ENCODE results near the gene ZFYVE28.

The ZFYVE28 gene

DNA sequence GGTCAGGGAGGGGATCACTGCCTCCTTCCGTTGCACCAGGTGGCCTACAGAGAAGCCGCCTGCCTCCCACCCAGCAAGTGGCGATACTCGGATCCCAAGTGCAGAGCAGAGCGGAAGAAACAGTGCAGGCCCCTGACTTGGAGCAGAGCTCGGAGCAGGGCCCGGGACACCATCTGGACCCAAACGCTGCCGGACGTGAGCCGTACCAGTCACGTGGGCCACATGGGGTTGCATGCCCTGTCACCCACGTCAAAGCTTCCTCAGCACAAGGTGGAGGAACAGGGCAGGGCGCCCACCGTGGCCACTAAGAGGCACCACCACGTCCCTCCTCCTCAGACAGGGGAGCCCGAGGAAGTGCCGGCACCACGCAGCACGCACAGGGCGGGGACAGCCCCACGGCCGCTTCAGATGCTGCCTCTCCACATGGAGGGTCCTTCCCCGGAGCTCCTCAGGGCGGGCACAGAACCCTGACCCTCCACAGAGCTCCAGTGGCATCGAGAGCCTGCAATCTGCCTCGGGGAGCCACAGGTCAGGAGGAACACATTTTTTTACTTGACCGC is 18.7 kb downstream of the ZFYVE28 start:
- no peak overlapping the region for H3K4me3 ChIP-seq (ENCODE audit: low read length in 2 of 2)
- no peaks in the 10 kb centered on the region for H3K36me3 ChIP-seq (ENCODE audit: control insufficient read depth in 2 of 2, insufficient read depth in 2 of 2, low read length in 2 of 2)

GRCh38 chr4:2399216-2399615 is 19.2 kb downstream of the ZFYVE28 start:
- no peak overlapping the region for H3K4me3 ChIP-seq (ENCODE audit: low read length in 2 of 2)
- no peaks in the 10 kb centered on the region for H3K36me3 ChIP-seq (ENCODE audit: control insufficient read depth in 2 of 2, insufficient read depth in 2 of 2, low read length in 2 of 2)
- H3K9me3 ChIP-seq (ENCODE audit: control insufficient read depth in 2 of 2, low read length in 2 of 2) = no peaks in the 10 kb centered on the region
- peaks cover 0 to 3% of the 10 kb centered on the region in 2 donors for H3K27me3 ChIP-seq (ENCODE audit: control insufficient read depth in 2 of 2, insufficient read depth in 2 of 2, low read length in 2 of 2)
- peaks cover 29 to 59% of the 10 kb centered on the region in 2 donors for H3K4me1 ChIP-seq (ENCODE audit: control insufficient read depth in 2 of 2, insufficient read depth in 2 of 2, low read length in 2 of 2)
- no peak overlapping the region for H3K27ac ChIP-seq (ENCODE audit: low read depth in 2 of 2, low read length in 2 of 2)
- no peak overlapping the region for H3K9ac ChIP-seq (ENCODE audit: low read depth in 1 of 2, low read length in 2 of 2)

More for the DNA sequence above, 18.7 kb downstream of the ZFYVE28 start:
- H3K27me3 ChIP-seq (ENCODE audit: control insufficient read depth in 2 of 2, insufficient read depth in 2 of 2, low read length in 2 of 2) = peaks cover 0 to 3% of the 10 kb centered on the region in 2 donors
- peaks cover 28 to 56% of the 10 kb centered on the region in 2 donors for H3K4me1 ChIP-seq (ENCODE audit: control insufficient read depth in 2 of 2, insufficient read depth in 2 of 2, low read length in 2 of 2)
- no peak overlapping the region for H3K9ac ChIP-seq (ENCODE audit: low read depth in 1 of 2, low read length in 2 of 2)
- no peak overlapping the region for H3K27ac ChIP-seq (ENCODE audit: low read depth in 2 of 2, low read length in 2 of 2)
- no peaks in the 10 kb centered on the region for H3K9me3 ChIP-seq (ENCODE audit: control insufficient read depth in 2 of 2, low read length in 2 of 2)

- no peak overlapping the region for H3K27ac ChIP-seq (ENCODE audit: low read depth in 2 of 2, low read length in 2 of 2)
- no peaks in the 10 kb centered on the region for H3K36me3 ChIP-seq (ENCODE audit: control insufficient read depth in 2 of 2, insufficient read depth in 2 of 2, low read length in 2 of 2)
- H3K9ac ChIP-seq (ENCODE audit: low read depth in 1 of 2, low read length in 2 of 2) = no peak overlapping the region
- no peak overlapping the region for H3K4me3 ChIP-seq (ENCODE audit: low read length in 2 of 2)
- H3K9me3 ChIP-seq (ENCODE audit: control insufficient read depth in 2 of 2, low read length in 2 of 2) = no peaks in the 10 kb centered on the region
- H3K27me3 ChIP-seq (ENCODE audit: control insufficient read depth in 2 of 2, insufficient read depth in 2 of 2, low read length in 2 of 2) = peaks cover 0 to 3% of the 10 kb centered on the region in 2 donors
- peaks cover 35 to 61% of the 10 kb centered on the region in 2 donors for H3K4me1 ChIP-seq (ENCODE audit: control insufficient read depth in 2 of 2, insufficient read depth in 2 of 2, low read length in 2 of 2)
Observed at GRCh38 chr4:2397596-2398379, 20.7 kb downstream of the ZFYVE28 start.

DNA sequence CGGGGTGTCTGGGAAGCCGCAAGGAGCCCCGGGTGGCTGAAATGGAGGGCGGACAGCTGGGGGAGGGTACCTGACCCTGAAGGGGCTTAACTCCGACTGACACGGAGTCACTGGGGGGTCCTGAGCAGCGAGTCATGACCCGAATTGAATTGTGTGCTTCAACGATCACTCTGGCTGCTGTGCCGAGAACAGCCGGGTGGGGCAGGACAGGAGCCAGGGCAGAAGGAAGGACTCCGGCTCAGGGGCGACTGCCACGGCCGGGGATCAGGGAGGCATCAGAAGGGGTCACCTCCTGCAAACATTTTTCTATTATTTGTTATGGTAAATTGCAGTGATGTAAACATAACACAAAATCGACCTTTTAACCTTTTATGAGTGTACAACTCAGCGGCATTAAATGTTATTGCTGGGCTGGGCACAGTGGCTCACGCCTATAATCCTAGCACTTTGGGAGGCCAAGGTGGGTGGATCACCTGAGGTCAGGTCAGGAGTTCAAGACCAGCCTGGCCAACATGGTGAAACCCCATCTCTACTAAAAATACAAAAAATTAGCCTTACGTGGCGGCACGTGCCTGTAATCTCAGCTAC is 21.6 kb downstream of the ZFYVE28 start:
- Histone ChIP-seq H3K4me1 (ENCODE audit: control insufficient read depth in 2 of 2, insufficient read depth in 2 of 2, low read length in 2 of 2) (peaks cover 27 to 53% of the 10 kb centered on the region in 2 donors), H3K27me3 (ENCODE audit: control insufficient read depth in 2 of 2, insufficient read depth in 2 of 2, low read length in 2 of 2) (peaks cover 0 to 3% of the 10 kb centered on the region in 2 donors), H3K27ac (ENCODE audit: low read depth in 2 of 2, low read length in 2 of 2) (no peak overlapping the region), H3K36me3 (ENCODE audit: control insufficient read depth in 2 of 2, insufficient read depth in 2 of 2, low read length in 2 of 2) (no peaks in the 10 kb centered on the region), H3K4me3 (ENCODE audit: low read length in 2 of 2) (no peak overlapping the region), H3K9ac (ENCODE audit: low read depth in 1 of 2, low read length in 2 of 2) (no peak overlapping the region), H3K9me3 (ENCODE audit: control insufficient read depth in 2 of 2, low read length in 2 of 2) (no peaks in the 10 kb centered on the region)

GRCh38 chr4:2395584-2395983 is 22.9 kb downstream of the ZFYVE28 start:
- no peak overlapping the region for H3K4me3 ChIP-seq (ENCODE audit: low read length in 2 of 2)
- no peak overlapping the region for H3K27ac ChIP-seq (ENCODE audit: low read depth in 2 of 2, low read length in 2 of 2)
- peaks cover 20 to 46% of the 10 kb centered on the region in 2 donors for H3K4me1 ChIP-seq (ENCODE audit: control insufficient read depth in 2 of 2, insufficient read depth in 2 of 2, low read length in 2 of 2)
- no peaks in the 10 kb centered on the region for H3K9me3 ChIP-seq (ENCODE audit: control insufficient read depth in 2 of 2, low read length in 2 of 2)
- H3K9ac ChIP-seq (ENCODE audit: low read depth in 1 of 2, low read length in 2 of 2) = no peak overlapping the region
- H3K27me3 ChIP-seq (ENCODE audit: control insufficient read depth in 2 of 2, insufficient read depth in 2 of 2, low read length in 2 of 2) = no peaks in the 10 kb centered on the region
- no peaks in the 10 kb centered on the region for H3K36me3 ChIP-seq (ENCODE audit: control insufficient read depth in 2 of 2, insufficient read depth in 2 of 2, low read length in 2 of 2)

- Histone ChIP-seq H3K9me3 (ENCODE audit: control insufficient read depth in 2 of 2, low read length in 2 of 2) (no peaks in the 10 kb centered on the region), H3K4me1 (ENCODE audit: control insufficient read depth in 2 of 2, insufficient read depth in 2 of 2, low read length in 2 of 2) (peaks cover 20 to 46% of the 10 kb centered on the region in 2 donors), H3K36me3 (ENCODE audit: control insufficient read depth in 2 of 2, insufficient read depth in 2 of 2, low read length in 2 of 2) (no peaks in the 10 kb centered on the region), H3K27me3 (ENCODE audit: control insufficient read depth in 2 of 2, insufficient read depth in 2 of 2, low read length in 2 of 2) (no peaks in the 10 kb centered on the region), H3K27ac (ENCODE audit: low read depth in 2 of 2, low read length in 2 of 2) (no peak overlapping the region), H3K9ac (ENCODE audit: low read depth in 1 of 2, low read length in 2 of 2) (no peak overlapping the region), H3K4me3 (ENCODE audit: low read length in 2 of 2) (no peak overlapping the region)
Observed at GRCh38 chr4:2395038-2395437, 23.4 kb downstream of the ZFYVE28 start.

- Histone ChIP-seq H3K36me3 (ENCODE audit: control insufficient read depth in 2 of 2, insufficient read depth in 2 of 2, low read length in 2 of 2) (no peaks in the 10 kb centered on the region), H3K4me3 (ENCODE audit: low read length in 2 of 2) (no peak overlapping the region), H3K27ac (ENCODE audit: low read depth in 2 of 2, low read length in 2 of 2) (no peak overlapping the region), H3K27me3 (ENCODE audit: control insufficient read depth in 2 of 2, insufficient read depth in 2 of 2, low read length in 2 of 2) (no peaks in the 10 kb centered on the region), H3K9me3 (ENCODE audit: control insufficient read depth in 2 of 2, low read length in 2 of 2) (no peaks in the 10 kb centered on the region), H3K4me1 (ENCODE audit: control insufficient read depth in 2 of 2, insufficient read depth in 2 of 2, low read length in 2 of 2) (peaks cover 20 to 43% of the 10 kb centered on the region in 2 donors), H3K9ac (ENCODE audit: low read depth in 1 of 2, low read length in 2 of 2) (no peak overlapping the region)
Observed at GRCh38 chr4:2394528-2394927, 23.9 kb downstream of the ZFYVE28 start.

DNA sequence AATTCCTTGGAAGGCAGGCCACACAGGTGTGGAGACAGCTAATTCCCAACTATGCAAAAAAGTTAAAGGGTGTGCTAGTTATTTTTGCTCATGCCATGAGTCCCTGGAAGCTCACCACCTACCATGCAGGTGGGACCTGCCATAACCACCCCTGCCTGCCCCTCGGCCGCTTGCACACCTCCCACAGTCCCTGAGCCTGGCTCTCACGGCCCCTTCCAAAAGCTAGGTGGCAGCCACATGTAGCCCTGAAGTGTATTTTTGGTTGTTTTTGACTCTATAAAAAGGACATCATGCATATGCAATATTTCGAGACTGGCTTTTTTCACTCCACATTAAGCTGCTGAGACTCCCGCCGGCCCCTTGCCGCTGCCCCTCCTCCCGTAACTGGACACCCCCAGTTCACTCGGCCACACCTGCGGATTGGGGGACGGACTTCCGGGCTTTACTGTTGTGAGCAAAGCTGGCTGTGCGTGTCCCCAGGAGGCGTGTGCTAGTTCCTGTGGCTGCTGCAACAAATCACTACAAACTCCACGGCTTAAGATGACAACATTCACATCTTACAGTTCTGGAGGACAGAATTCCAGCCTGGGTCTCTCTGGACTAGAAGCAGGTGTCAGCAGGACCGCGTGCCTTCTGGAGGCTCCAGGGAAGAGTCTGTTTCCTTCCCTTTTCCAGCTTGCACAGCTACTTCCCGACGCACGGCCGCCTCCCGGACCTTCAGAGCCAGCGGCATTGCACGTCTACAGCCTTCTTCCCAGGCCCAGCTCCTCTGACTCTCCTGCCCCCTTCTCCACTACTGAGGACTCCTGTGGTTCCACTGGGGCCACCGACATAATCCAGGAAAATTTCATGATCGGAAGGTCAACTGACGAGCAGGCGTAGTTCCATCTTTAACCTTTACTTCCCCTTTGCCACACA is 24.8 kb downstream of the ZFYVE28 start:
- H3K27me3 ChIP-seq (ENCODE audit: control insufficient read depth in 2 of 2, insufficient read depth in 2 of 2, low read length in 2 of 2) = no peaks in the 10 kb centered on the region
- no peaks in the 10 kb centered on the region for H3K36me3 ChIP-seq (ENCODE audit: control insufficient read depth in 2 of 2, insufficient read depth in 2 of 2, low read length in 2 of 2)
- no peak overlapping the region for H3K9ac ChIP-seq (ENCODE audit: low read depth in 1 of 2, low read length in 2 of 2)
- H3K9me3 ChIP-seq (ENCODE audit: control insufficient read depth in 2 of 2, low read length in 2 of 2) = no peaks in the 10 kb centered on the region
- peak overlapping the region; percentile 19 to 53 for H3K4me3 ChIP-seq (ENCODE audit: low read length in 2 of 2)
- H3K27ac ChIP-seq (ENCODE audit: low read depth in 2 of 2, low read length in 2 of 2) = no peak overlapping the region
- H3K4me1 ChIP-seq (ENCODE audit: control insufficient read depth in 2 of 2, insufficient read depth in 2 of 2, low read length in 2 of 2) = peaks cover 20 to 39% of the 10 kb centered on the region in 2 donors

GRCh38 chr4:2390784-2391421 is 27.5 kb downstream of the ZFYVE28 start:
- Histone ChIP-seq H3K36me3 (ENCODE audit: control insufficient read depth in 2 of 2, insufficient read depth in 2 of 2, low read length in 2 of 2) (no peaks in the 10 kb centered on the region), H3K9me3 (ENCODE audit: control insufficient read depth in 2 of 2, low read length in 2 of 2) (no peaks in the 10 kb centered on the region), H3K4me1 (ENCODE audit: control insufficient read depth in 2 of 2, insufficient read depth in 2 of 2, low read length in 2 of 2) (peaks cover 18 to 22% of the 10 kb centered on the region in 2 donors), H3K27me3 (ENCODE audit: control insufficient read depth in 2 of 2, insufficient read depth in 2 of 2, low read length in 2 of 2) (no peaks in the 10 kb centered on the region), H3K9ac (ENCODE audit: low read depth in 1 of 2, low read length in 2 of 2) (no peak overlapping the region), H3K4me3 (ENCODE audit: low read length in 2 of 2) (no peak overlapping the region), H3K27ac (ENCODE audit: low read depth in 2 of 2, low read length in 2 of 2) (no peak overlapping the region)

Measured in mucosa of rectum (tissue), 2 donors.